Choroid plexus epithelial cell (primary cell): ENCODE data around the gene KIF3B.

ENCODE experiments used
- DNase-seq: peaks from one replicate; pipeline ENCODE4 v3.0.0-alpha.2; 2010; ENCODE audit warnings: low read depth
- H3K4me3 ChIP-seq: 2 replicates; pipeline ENCODE4 v1.5.1; 2011; ENCODE audit warnings: low read depth, mild to moderate bottlenecking, control low read depth, low read length, moderate library complexity
- CTCF ChIP-seq: conservative IDR thresholded peaks from 2 replicates; pipeline ENCODE4 v1.5.1; 2011; ENCODE audit warnings: low read depth, mild to moderate bottlenecking, control low read depth, inconsistent platforms, low read length, moderate library complexity

The KIF3B gene

DNA sequence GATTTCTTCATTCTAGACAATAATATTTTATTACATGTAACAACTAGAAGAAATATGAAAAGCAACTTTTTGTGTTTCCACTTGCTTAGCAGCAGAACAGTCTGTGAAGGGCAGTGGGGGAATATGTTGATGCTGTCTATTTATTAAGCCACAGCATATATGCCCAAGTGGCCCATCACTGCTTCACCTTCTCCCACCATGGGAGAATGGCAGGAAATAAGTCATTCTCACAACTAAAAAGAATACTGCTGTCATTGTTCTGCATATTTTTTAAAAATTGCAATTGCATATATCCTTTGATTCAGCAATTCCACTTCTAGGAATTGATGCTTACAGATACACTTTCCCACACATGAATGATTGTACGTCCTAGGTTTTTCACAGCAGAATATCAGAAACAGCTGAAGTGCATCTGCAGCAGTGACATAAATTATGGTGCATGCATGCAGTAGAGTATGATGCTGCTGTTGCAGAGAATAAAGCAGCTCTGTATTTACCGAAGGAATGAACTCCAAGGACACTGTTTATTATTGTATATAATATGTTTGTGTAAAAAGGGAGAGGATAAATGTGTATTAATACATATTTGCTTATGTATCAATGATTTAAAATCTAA, 26.8 kb downstream of the KIF3B start:
- DNase-seq, result no peak
- no peak overlapping the region for H3K4me3 ChIP-seq
- TF ChIP-seq CTCF, result no peak

- no peak for DNase-seq
Measured at GRCh38 chr20:32312718-32313424, 35.4 kb downstream of the KIF3B start.

GRCh38 chr20:32314768-32315167, 37.3 kb downstream of the KIF3B start:
- no peak overlapping the region for H3K4me3 ChIP-seq
- DNase-seq, result no peak
- TF ChIP-seq CTCF, result no peak

More at GRCh38 chr20:32312718-32313424, 35.4 kb downstream of the KIF3B start:
- no peak overlapping the region for H3K4me3 ChIP-seq
- TF ChIP-seq CTCF, result no peak

DNA sequence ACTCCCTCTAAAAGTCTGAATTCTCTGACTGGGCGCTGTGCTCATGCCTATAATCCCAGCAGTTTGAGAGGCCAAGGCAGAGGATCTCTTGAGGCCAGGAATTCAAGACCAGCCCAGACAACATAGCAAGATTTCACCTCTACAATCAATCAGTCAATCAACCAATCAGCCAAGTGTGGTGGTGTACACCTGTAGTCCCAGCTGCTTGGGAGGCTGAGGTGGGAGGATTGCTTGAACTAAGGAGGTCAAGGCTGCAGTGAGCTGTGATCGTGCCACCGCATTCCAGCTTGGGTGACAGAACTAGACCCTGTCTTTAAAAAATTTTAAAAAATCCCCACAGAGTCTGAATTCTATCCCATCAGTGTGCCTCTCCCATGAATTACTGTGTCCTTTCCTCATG, 37.9 kb downstream of the KIF3B start:
- no peak for DNase-seq
- H3K4me3 ChIP-seq, result no peak overlapping the region
- TF ChIP-seq CTCF, result no peak

GRCh38 chr20:32315891-32316290, 38.4 kb downstream of the KIF3B start:
- DNase-seq, result no peak
- TF ChIP-seq CTCF, result no peak

DNA sequence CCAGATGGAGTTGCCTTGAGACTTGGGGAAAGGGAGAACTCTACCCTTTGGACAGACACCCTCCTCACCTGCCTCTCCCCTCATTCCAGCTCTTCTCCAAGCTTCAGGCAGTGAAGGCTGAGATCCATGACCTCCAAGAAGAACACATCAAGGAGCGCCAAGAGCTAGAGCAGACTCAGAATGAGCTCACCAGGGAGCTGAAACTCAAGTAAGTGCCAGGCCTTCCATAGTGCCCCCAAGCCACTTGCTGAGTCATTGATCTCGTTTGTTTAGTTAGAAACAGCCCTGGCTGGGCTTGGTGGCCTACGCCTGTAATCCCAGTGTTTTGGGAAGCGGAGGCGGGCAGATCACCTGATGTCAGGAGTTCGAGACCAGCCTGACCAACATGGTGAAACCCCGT, 39.2 kb downstream of the KIF3B start:
- TF ChIP-seq CTCF, result no peak
- no peak overlapping the region for H3K4me3 ChIP-seq
- DNase-seq, result no peak

More at GRCh38 chr20:32315891-32316290, 38.4 kb downstream of the KIF3B start:
- H3K4me3 ChIP-seq, result no peak overlapping the region

DNA sequence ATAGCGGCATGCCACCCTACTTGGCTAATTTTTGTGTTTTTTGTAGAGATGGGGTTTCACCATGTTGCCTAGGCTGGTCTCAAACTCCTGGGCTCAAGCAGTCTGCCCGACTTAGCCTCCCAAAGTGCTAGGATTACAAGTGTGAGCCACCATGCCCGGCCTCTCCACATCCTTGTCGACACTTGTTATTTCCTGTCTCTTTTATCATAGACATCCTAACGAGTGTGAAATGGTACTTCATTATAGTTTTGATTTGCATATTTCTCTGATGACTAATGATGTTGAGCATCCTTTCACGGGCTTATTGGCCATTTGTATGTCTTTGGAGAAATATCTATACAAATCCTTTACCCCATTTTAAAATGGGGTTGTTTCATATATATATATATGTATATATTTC, 41.6 kb downstream of the KIF3B start:
- TF ChIP-seq CTCF, result no peak
- no peak overlapping the region for H3K4me3 ChIP-seq
- DNase-seq, result no peak
